ENCODE data around the gene ROR1.

The ROR1 gene

GRCh38 chr1:64062941-64063581 is 289.2 kb downstream of the ROR1 start:
- H3K27ac Mint-ChIP-seq: no peak overlapping the region

GRCh38 chr1:64065571-64065970 is 291.8 kb downstream of the ROR1 start:
- peaks cover 11% of the 10 kb centered on the region for H3K9me3 Mint-ChIP-seq
- no peak for ATAC-seq
- no peak overlapping the region for H3K27ac Mint-ChIP-seq
- H3K4me3 Mint-ChIP-seq: no peak overlapping the region
- DNase-seq: no peak
- peaks cover 2% of the 10 kb centered on the region for H3K27me3 Mint-ChIP-seq
- H3K4me1 Mint-ChIP-seq: peaks cover 2% of the 10 kb centered on the region
- no peaks in the 10 kb centered on the region for H3K36me3 Mint-ChIP-seq (ENCODE audit: low read depth)

More at GRCh38 chr1:64062941-64063581, 289.2 kb downstream of the ROR1 start:
- Mint-ChIP-seq H3K36me3 (ENCODE audit: low read depth) (no peaks in the 10 kb centered on the region), H3K4me1 (peaks cover 2% of the 10 kb centered on the region), H3K4me3 (no peak overlapping the region), H3K27me3 (peaks cover 5% of the 10 kb centered on the region), H3K9me3 (peaks cover 25% of the 10 kb centered on the region)
- no peak for DNase-seq
- ATAC-seq: no peak

GRCh38 chr1:64072089-64072793 is 298.4 kb downstream of the ROR1 start:
- no peak overlapping the region for H3K27ac Mint-ChIP-seq
- H3K9me3 Mint-ChIP-seq: no peaks in the 10 kb centered on the region
- ATAC-seq: no peak
- no peak overlapping the region for H3K4me3 Mint-ChIP-seq
- H3K36me3 Mint-ChIP-seq (ENCODE audit: low read depth): no peaks in the 10 kb centered on the region
- no peaks in the 10 kb centered on the region for H3K27me3 Mint-ChIP-seq
- H3K4me1 Mint-ChIP-seq: peaks cover 5% of the 10 kb centered on the region
- no peak for DNase-seq

GRCh38 chr1:64073705-64074104 is 299.9 kb downstream of the ROR1 start:
- peaks cover 5% of the 10 kb centered on the region for H3K4me1 Mint-ChIP-seq
- no peak overlapping the region for H3K4me3 Mint-ChIP-seq
- H3K27ac Mint-ChIP-seq: no peak overlapping the region
- no peaks in the 10 kb centered on the region for H3K36me3 Mint-ChIP-seq (ENCODE audit: low read depth)
- H3K9me3 Mint-ChIP-seq: no peaks in the 10 kb centered on the region
- no peak for DNase-seq
- ATAC-seq: no peak
- no peaks in the 10 kb centered on the region for H3K27me3 Mint-ChIP-seq

- ATAC-seq (no peak), DNase-seq (no peak)
- H3K27me3 Mint-ChIP-seq: no peaks in the 10 kb centered on the region
- H3K9me3 Mint-ChIP-seq: no peaks in the 10 kb centered on the region
- no peak overlapping the region for H3K27ac Mint-ChIP-seq
- no peak overlapping the region for H3K4me3 Mint-ChIP-seq
- H3K36me3 Mint-ChIP-seq (ENCODE audit: low read depth): no peaks in the 10 kb centered on the region
- peaks cover 5% of the 10 kb centered on the region for H3K4me1 Mint-ChIP-seq
Observed at GRCh38 chr1:64074767-64075166, 300.9 kb downstream of the ROR1 start.

- Mint-ChIP-seq H3K9me3 (no peaks in the 10 kb centered on the region), H3K4me3 (no peak overlapping the region), H3K27ac (no peak overlapping the region), H3K36me3 (ENCODE audit: low read depth) (no peaks in the 10 kb centered on the region), H3K4me1 (peaks cover 5% of the 10 kb centered on the region), H3K27me3 (no peaks in the 10 kb centered on the region)
- DNase-seq (no peak), ATAC-seq (no peak)
Observed at GRCh38 chr1:64077281-64077940, 303.6 kb downstream of the ROR1 start.

GRCh38 chr1:64080941-64081562 is 307.2 kb downstream of the ROR1 start:
- no peak for DNase-seq
- Mint-ChIP-seq H3K4me1 (no peaks in the 10 kb centered on the region), H3K9me3 (no peaks in the 10 kb centered on the region), H3K36me3 (ENCODE audit: low read depth) (no peaks in the 10 kb centered on the region), H3K4me3 (no peak overlapping the region), H3K27ac (no peak overlapping the region), H3K27me3 (no peaks in the 10 kb centered on the region)
- ATAC-seq: no peak

GRCh38 chr1:64082459-64082858 is 308.6 kb downstream of the ROR1 start:
- DNase-seq: no peak
- H3K4me1 Mint-ChIP-seq: no peaks in the 10 kb centered on the region
- H3K27me3 Mint-ChIP-seq: no peaks in the 10 kb centered on the region
- no peak overlapping the region for H3K4me3 Mint-ChIP-seq
- H3K9me3 Mint-ChIP-seq: no peaks in the 10 kb centered on the region
- no peaks in the 10 kb centered on the region for H3K36me3 Mint-ChIP-seq (ENCODE audit: low read depth)
- no peak for ATAC-seq
- no peak overlapping the region for H3K27ac Mint-ChIP-seq

GRCh38 chr1:64084451-64084850 is 310.6 kb downstream of the ROR1 start:
- Mint-ChIP-seq H3K4me3 (no peak overlapping the region), H3K36me3 (ENCODE audit: low read depth) (no peaks in the 10 kb centered on the region), H3K27me3 (no peaks in the 10 kb centered on the region), H3K9me3 (peaks cover 1% of the 10 kb centered on the region), H3K27ac (no peak overlapping the region), H3K4me1 (no peaks in the 10 kb centered on the region)
- DNase-seq (no peak), ATAC-seq (no peak)

GRCh38 chr1:64087768-64088167 is 314.0 kb downstream of the ROR1 start:
- H3K4me1 Mint-ChIP-seq: no peaks in the 10 kb centered on the region
- no peaks in the 10 kb centered on the region for H3K36me3 Mint-ChIP-seq (ENCODE audit: low read depth)
- H3K27ac Mint-ChIP-seq: no peak overlapping the region
- H3K4me3 Mint-ChIP-seq: no peak overlapping the region
- peaks cover 7% of the 10 kb centered on the region for H3K9me3 Mint-ChIP-seq
- ATAC-seq (no peak), DNase-seq (no peak)
- peaks cover 4% of the 10 kb centered on the region for H3K27me3 Mint-ChIP-seq

GRCh38 chr1:64090436-64090835 is 316.6 kb downstream of the ROR1 start:
- no peak for ATAC-seq
- Mint-ChIP-seq H3K4me3 (no peak overlapping the region), H3K27me3 (peaks cover 4% of the 10 kb centered on the region), H3K9me3 (peaks cover 7% of the 10 kb centered on the region), H3K4me1 (no peaks in the 10 kb centered on the region), H3K27ac (no peak overlapping the region), H3K36me3 (ENCODE audit: low read depth) (no peaks in the 10 kb centered on the region)
- no peak for DNase-seq

- Mint-ChIP-seq H3K4me3 (no peak overlapping the region), H3K27me3 (peaks cover 4% of the 10 kb centered on the region), H3K9me3 (peaks cover 7% of the 10 kb centered on the region), H3K27ac (no peak overlapping the region), H3K4me1 (no peaks in the 10 kb centered on the region), H3K36me3 (ENCODE audit: low read depth) (no peaks in the 10 kb centered on the region)
- ATAC-seq (no peak), DNase-seq (no peak)
Observed at GRCh38 chr1:64092851-64093371, 319.1 kb downstream of the ROR1 start.

- no peak for ATAC-seq
- H3K9me3 Mint-ChIP-seq: peaks cover 7% of the 10 kb centered on the region
- H3K4me3 Mint-ChIP-seq: no peak overlapping the region
- H3K27ac Mint-ChIP-seq: no peak overlapping the region
- H3K27me3 Mint-ChIP-seq: peaks cover 4% of the 10 kb centered on the region
- DNase-seq: no peak
- H3K36me3 Mint-ChIP-seq (ENCODE audit: low read depth): no peaks in the 10 kb centered on the region
- H3K4me1 Mint-ChIP-seq: no peaks in the 10 kb centered on the region
Observed at GRCh38 chr1:64093941-64094340, 320.1 kb downstream of the ROR1 start.

- ATAC-seq: no peak
- Mint-ChIP-seq H3K4me1 (no peaks in the 10 kb centered on the region), H3K27me3 (peaks cover 2% of the 10 kb centered on the region), H3K27ac (no peak overlapping the region), H3K36me3 (ENCODE audit: low read depth) (no peaks in the 10 kb centered on the region), H3K4me3 (no peak overlapping the region), H3K9me3 (no peaks in the 10 kb centered on the region)
- no peak for DNase-seq
Observed at GRCh38 chr1:64095832-64096231, 322.0 kb downstream of the ROR1 start.
